HepG2 (cell line): Measurements from ENCODE around the gene SDK1. TPM values are rescaled to one million over a fixed set of nuclear protein-coding genes. Genes with fewer than 3 reads are reported as not detected.

ENCODE experiments used
- ATAC-seq: fragments of 200-7000 bp; cut with Tn5 transposase; 3 replicates; pipeline ENCODE4 v1.9.1; 2020; ENCODE audit warnings: mild to moderate bottlenecking, moderate library complexity
- BruUV-seq: library from RNA; stranded (reverse); fragments of 400-500 nt; replicated peaks from 2 replicates; lab custom pipeline; 2021; lab: Mats Ljungman, UMichigan
- CTCF ChIA-PET: fragments of 300-600 bp; formaldehyde crosslinking; extraction: SDS; loops from one replicate; lab custom pipeline; 2021; ENCODE audit warnings: low total read pairs, inconsistent platforms, low intra/inter-chr PET ratio; lab: Yijun Ruan, JAX
- POLR2A ChIA-PET: fragments of 350-600 bp; sonication (Branson Sonifier 250); formaldehyde crosslinking; loops from one replicate; lab custom pipeline; 2020; ENCODE audit warnings: antibody characterized with exemption, inconsistent platforms; lab: Yijun Ruan, JAX
- DNase-seq: peaks from one replicate; pipeline ENCODE4 v3.0.0-alpha.2; 2015; ENCODE audit warnings: low spot score
- FAIRE-seq: peaks from 3 replicates; lab custom pipeline; 2011; peaks lifted over from hg19 to GRCh38; lab: Jason Lieb, UNC
- H2AFZ ChIP-seq: one replicate; pipeline ENCODE4 v1.6.1; 2011; ENCODE audit warnings: low read length, inconsistent platforms
- H3K27ac ChIP-seq: fragments of 300-600 bp; 3 replicates; pipeline ENCODE4 v1.8.0; 2011; ENCODE audit warnings: mixed run types, mild to moderate bottlenecking, mixed read lengths, low read length, inconsistent platforms; ENCODE audit not compliant: insufficient read depth; ENCODE audit errors: extremely low read length
- H3K27me3 ChIP-seq, 2 experiments: fragments of 200-600 bp in 1 of 2; 2 replicates in 1 of 2; 3 replicates in 1 of 2; pipeline versions ENCODE4 v1.6.0 to v1.8.0; 2011; ENCODE audit warnings: low read length in 2 of 2, mild to moderate bottlenecking in 2 of 2, moderate library complexity in 2 of 2, inconsistent platforms in 1 of 2; ENCODE audit not compliant: insufficient read depth in 2 of 2, control insufficient read depth in 1 of 2
- H3K36me3 ChIP-seq, 2 experiments: fragments of 200-600 bp in 1 of 2; replicated peaks in 1 of 2; 2 replicates in 1 of 2; 3 replicates in 1 of 2; pipeline versions ENCODE4 v1.5.1 to v1.8.0; 2011; ENCODE audit warnings: low read length in 2 of 2, inconsistent platforms in 1 of 2; ENCODE audit not compliant: insufficient read depth in 2 of 2, control insufficient read depth in 1 of 2
- H3K4me1 ChIP-seq: 2 replicates; pipeline ENCODE4 v1.5.1; 2012; ENCODE audit warnings: low read length, inconsistent platforms; ENCODE audit not compliant: insufficient read depth
- H3K4me2 ChIP-seq: 2 replicates; pipeline ENCODE4 v1.6.0; 2011; ENCODE audit warnings: low read depth, low read length, inconsistent platforms
- H3K4me3 ChIP-seq, 3 experiments: fragments of 200-600 bp in 1 of 3; sonication (generic), shearing (Covaris generic) in 1 of 3; replicated peaks in 1 of 3; 2 replicates each; pipeline ENCODE4 v1.5.1; 2011 to 2016; ENCODE audit warnings: low read length in 3 of 3, inconsistent platforms in 2 of 3, low read depth in 2 of 3, mild to moderate bottlenecking in 2 of 3, control low read depth in 1 of 3, mixed read lengths in 1 of 3; ENCODE audit not compliant: insufficient read depth in 1 of 3
- H3K79me2 ChIP-seq: one replicate; pipeline ENCODE4 v1.6.1; 2011; ENCODE audit warnings: low read length, inconsistent platforms; ENCODE audit not compliant: insufficient read depth
- H3K9ac ChIP-seq: 2 replicates; pipeline ENCODE4 v1.6.0; 2011; ENCODE audit warnings: mild to moderate bottlenecking, low read depth, low read length, inconsistent platforms; ENCODE audit not compliant: insufficient read depth
- H3K9me3 ChIP-seq: 2 replicates; pipeline ENCODE4 v1.5.1; 2012; ENCODE audit warnings: mild to moderate bottlenecking, low read length
- H4K20me1 ChIP-seq: 2 replicates; pipeline ENCODE4 v1.6.0; 2011; ENCODE audit warnings: inconsistent platforms, mild to moderate bottlenecking, low read length, moderate library complexity; ENCODE audit not compliant: insufficient read depth
- ATAD3A ChIP-seq: sonication (generic); formaldehyde crosslinking; IDR thresholded peaks from 2 replicates; pipeline ENCODE4 v1.4.0; 2020; ENCODE audit warnings: missing genetic modification reagents
- CBX5 ChIP-seq: sonication (generic); formaldehyde crosslinking; IDR thresholded peaks from 2 replicates; pipeline ENCODE4 v1.4.0; 2020; ENCODE audit warnings: missing genetic modification reagents, borderline replicate concordance
- FOXK2 ChIP-seq: fragments of 450-650 bp; IDR thresholded peaks from 2 replicates; pipeline ENCODE4 v1.6.1; 2016
- MAFG ChIP-seq: sonication (generic); formaldehyde crosslinking; IDR thresholded peaks from 2 replicates; pipeline ENCODE4 v1.5.1; 2020; ENCODE audit warnings: mild to moderate bottlenecking, missing genetic modification reagents
- MLXIP ChIP-seq: sonication (generic); formaldehyde crosslinking; IDR thresholded peaks from 2 replicates; pipeline ENCODE4 v1.9.0; 2021; ENCODE audit warnings: missing genetic modification reagents, borderline replicate concordance
- NR0B2 ChIP-seq: sonication (generic); formaldehyde crosslinking; IDR thresholded peaks from 2 replicates; pipeline ENCODE4 v1.4.0; 2020; ENCODE audit warnings: mild to moderate bottlenecking, missing genetic modification reagents
- NR2F2 ChIP-seq: IDR thresholded peaks from 2 replicates; pipeline ENCODE4 v1.6.1; 2012; ENCODE audit warnings: low read depth, inconsistent platforms, borderline replicate concordance
- PITX1 ChIP-seq: sonication (generic); formaldehyde crosslinking; IDR thresholded peaks from 2 replicates; pipeline ENCODE4 v1.5.1; 2020; ENCODE audit warnings: mild to moderate bottlenecking, missing genetic modification reagents
- SRSF4 ChIP-seq: fragments of 200-400 bp; formaldehyde crosslinking; IDR thresholded peaks from one replicate; pipeline ENCODE4 v1.6.1; 2018; ENCODE audit warnings: mild to moderate bottlenecking, low read depth, low read length, moderate library complexity; ENCODE audit not compliant: poor library complexity, severe bottlenecking
- ZBTB14 ChIP-seq: sonication (generic); formaldehyde crosslinking; IDR thresholded peaks from 2 replicates; pipeline ENCODE4 v1.4.0; 2020; ENCODE audit warnings: missing genetic modification reagents
- ZNF232 ChIP-seq: sonication (generic); formaldehyde crosslinking; IDR thresholded peaks from 2 replicates; pipeline ENCODE4 v1.4.0; 2020; ENCODE audit warnings: missing genetic modification reagents, borderline replicate concordance
- ZNF431 ChIP-seq: sonication (generic); formaldehyde crosslinking; IDR thresholded peaks from 2 replicates; pipeline ENCODE4 v1.9.0; 2022; ENCODE audit warnings: missing genetic modification reagents, low read depth, mild to moderate bottlenecking, borderline replicate concordance
- WGBS: methylation state at CpG from one replicate; pipeline ENCODE4 v1.1.6; 2017; ENCODE audit warnings: low lambda C conversion rate; 5-methylcytosine and 5-hydroxymethylcytosine counted together
- in situ Hi-C: cut with HindIII; loops from 2 replicates; pipeline ENCODE4 v1.10.0; 2017; ENCODE audit warnings: low pct_unique_long_range_greater_than_20kb; ENCODE audit not compliant: extremely low pct_ligation_motif_present
- intact Hi-C: fragments of 100-400 bp; cut with micrococcal nuclease; formaldehyde crosslinking; loops from one replicate; pipeline ENCODE4 v1.10.0; 2022; ENCODE audit not compliant: unreplicated experiment
- polyA plus RNA-seq, 8 experiments: library from polyadenylated mRNA; depleted of rRNA in 3 of 8; stranded (reverse) in 7 of 8; unstranded in 1 of 8; fragments of >200 nt; fragmentation: Illumina TruSeq in 4 of 8; extraction: Trizol in 4 of 8; gene quantifications; 2 replicates each; pipeline versions ENCODE4 v1.2.1 to v1.2.3, GENCODE V29; 2011 to 2016; ENCODE audit warnings: low read depth in 4 of 8, missing spikeins in 1 of 8, mixed read lengths in 1 of 8; ENCODE audit not compliant: insufficient read depth in 1 of 8
- total RNA-seq, 5 experiments: library from RNA; depleted of rRNA; stranded (reverse); fragments of >200 nt; fragmentation: Illumina TruSeq; extraction: Trizol; gene quantifications; 2 replicates each; pipeline ENCODE4 v1.2.3, GENCODE V29; 2016; ENCODE audit warnings: low read depth in 1 of 5

Gene SDK1
- total and polyA plus RNA-seq, 2 of the 13 experiments (the other 11 are each of a cell fraction or from before 2014, with no cell fraction given), result 0.35 to 2.4 TPM

- TF ChIP-seq PITX1 (no peak), ZNF232 (CRISPR knock-in tag) (no peak), NR0B2 (no peak), ZNF431 (no peak), MLXIP (CRISPR knock-in tag) (no peak), MAFG (CRISPR knock-in tag) (no peak), ZBTB14 (no peak), SRSF4 (no peak), NR2F2 (no peak)
- TF ChIP-seq, all 625 proteins: peak for 0
These were observed 559.9 kb downstream of the SDK1 start (continued) for GRCh38 chr7:3860932-3861331.

GRCh38 chr7:3861386-3861785, 560.3 kb downstream of the SDK1 start:
- Histone ChIP-seq H4K20me1 (no peaks in the 10 kb centered on the region), H3K79me2 (no peaks in the 10 kb centered on the region), H3K36me3 (no peaks in the 10 kb centered on the region), H3K4me2 (no peak overlapping the region), H3K9me3 (no peaks in the 10 kb centered on the region), H3K4me3 (no peak overlapping the region), H3K27ac (no peak overlapping the region), H3K4me1 (peaks cover 5% of the 10 kb centered on the region), H2AFZ (no peak overlapping the region), H3K9ac (no peak overlapping the region), H3K27me3 (no peaks in the 10 kb centered on the region)
- 64% methylated on average over 1 of the region's 1 CpG for WGBS
- DNase-seq (no peak), ATAC-seq (no peak), FAIRE-seq (no peak)
- ChIA-PET CTCF (no interaction called here), POLR2A (no interaction called here)
- no TSS peak for BruUV-seq
- intact Hi-C loops, result no loop called here
- in situ Hi-C loops, result no loop called here
- TF ChIP-seq FOXK2, result no peak
- TF ChIP-seq ATAD3A (CRISPR knock-in tag), result no peak
- no peak for TF ChIP-seq CBX5 (CRISPR knock-in tag)
